ENCODE results near the gene S100P.

- TF ChIP-seq, protein P1, sequence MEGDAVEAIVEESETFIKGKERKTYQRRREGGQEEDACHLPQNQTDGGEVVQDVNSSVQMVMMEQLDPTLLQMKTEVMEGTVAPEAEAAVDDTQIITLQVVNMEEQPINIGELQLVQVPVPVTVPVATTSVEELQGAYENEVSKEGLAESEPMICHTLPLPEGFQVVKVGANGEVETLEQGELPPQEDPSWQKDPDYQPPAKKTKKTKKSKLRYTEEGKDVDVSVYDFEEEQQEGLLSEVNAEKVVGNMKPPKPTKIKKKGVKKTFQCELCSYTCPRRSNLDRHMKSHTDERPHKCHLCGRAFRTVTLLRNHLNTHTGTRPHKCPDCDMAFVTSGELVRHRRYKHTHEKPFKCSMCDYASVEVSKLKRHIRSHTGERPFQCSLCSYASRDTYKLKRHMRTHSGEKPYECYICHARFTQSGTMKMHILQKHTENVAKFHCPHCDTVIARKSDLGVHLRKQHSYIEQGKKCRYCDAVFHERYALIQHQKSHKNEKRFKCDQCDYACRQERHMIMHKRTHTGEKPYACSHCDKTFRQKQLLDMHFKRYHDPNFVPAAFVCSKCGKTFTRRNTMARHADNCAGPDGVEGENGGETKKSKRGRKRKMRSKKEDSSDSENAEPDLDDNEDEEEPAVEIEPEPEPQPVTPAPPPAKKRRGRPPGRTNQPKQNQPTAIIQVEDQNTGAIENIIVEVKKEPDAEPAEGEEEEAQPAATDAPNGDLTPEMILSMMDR (IDR thresholded peaks at IDR 0.05) = no peak
- TF ChIP-seq, protein P2, sequence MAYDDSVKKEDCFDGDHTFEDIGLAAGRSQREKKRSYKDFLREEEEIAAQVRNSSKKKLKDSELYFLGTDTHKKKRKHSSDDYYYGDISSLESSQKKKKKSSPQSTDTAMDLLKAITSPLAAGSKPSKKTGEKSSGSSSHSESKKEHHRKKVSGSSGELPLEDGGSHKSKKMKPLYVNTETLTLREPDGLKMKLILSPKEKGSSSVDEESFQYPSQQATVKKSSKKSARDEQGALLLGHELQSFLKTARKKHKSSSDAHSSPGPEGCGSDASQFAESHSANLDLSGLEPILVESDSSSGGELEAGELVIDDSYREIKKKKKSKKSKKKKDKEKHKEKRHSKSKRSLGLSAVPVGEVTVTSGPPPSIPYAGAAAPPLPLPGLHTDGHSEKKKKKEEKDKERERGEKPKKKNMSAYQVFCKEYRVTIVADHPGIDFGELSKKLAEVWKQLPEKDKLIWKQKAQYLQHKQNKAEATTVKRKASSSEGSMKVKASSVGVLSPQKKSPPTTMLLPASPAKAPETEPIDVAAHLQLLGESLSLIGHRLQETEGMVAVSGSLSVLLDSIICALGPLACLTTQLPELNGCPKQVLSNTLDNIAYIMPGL (CRISPR knock-in tag; IDR thresholded peaks at IDR 0.05; ENCODE audit: borderline replicate concordance) = no peak
Observed at GRCh38 chr4:6728320-6729029, 34.8 kb downstream of the S100P start.

Measured in A549 (cell line).